Peyer's patch (tissue), 4 donors: ENCODE measurements around the gene ADORA3.

Source experiments
- POLR2A ChIP-seq, 2 donors: fragments of 450-650 bp; IDR thresholded peaks; one replicate each; pipeline ENCODE4 v1.5.1; 2017; ENCODE audit warnings: antibody characterized with exemption in 2 of 2, mild to moderate bottlenecking in 2 of 2, moderate library complexity in 2 of 2
- TF ChIP-seq, protein P1 (sequence below), 6 experiments: fragments of 450-650 bp in 4 of 6; fragments of 200-600 bp in 2 of 6; sonication (generic) in 1 of 6; IDR thresholded peaks; one replicate each; pipeline ENCODE4 v1.5.1; 2017 to 2019; ENCODE audit warnings: antibody characterized with exemption in 6 of 6, mild to moderate bottlenecking in 3 of 6, moderate library complexity in 1 of 6

DNA sequence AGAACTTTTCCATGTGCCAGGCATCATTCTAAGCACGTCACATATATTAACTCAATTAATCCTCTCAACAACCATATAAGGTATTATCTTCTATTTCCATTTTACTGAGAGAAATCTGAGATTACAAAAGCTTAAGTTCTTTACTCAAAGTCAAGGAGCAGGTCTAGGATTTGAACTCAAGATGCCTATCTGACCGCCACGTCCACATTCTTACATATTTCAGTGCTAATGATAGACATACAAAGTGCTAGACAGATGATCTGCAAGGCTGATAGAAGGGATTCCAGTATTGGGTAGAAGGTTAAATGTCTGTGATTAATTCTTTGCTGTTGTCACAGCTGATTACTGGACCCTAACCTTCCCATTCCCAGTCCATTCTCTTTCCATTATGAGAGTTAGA is 49.7 kb downstream of the ADORA3 start:
- no peak for TF ChIP-seq POLR2A (IDR thresholded peaks at IDR 0.05)
- TF ChIP-seq, protein P1, sequence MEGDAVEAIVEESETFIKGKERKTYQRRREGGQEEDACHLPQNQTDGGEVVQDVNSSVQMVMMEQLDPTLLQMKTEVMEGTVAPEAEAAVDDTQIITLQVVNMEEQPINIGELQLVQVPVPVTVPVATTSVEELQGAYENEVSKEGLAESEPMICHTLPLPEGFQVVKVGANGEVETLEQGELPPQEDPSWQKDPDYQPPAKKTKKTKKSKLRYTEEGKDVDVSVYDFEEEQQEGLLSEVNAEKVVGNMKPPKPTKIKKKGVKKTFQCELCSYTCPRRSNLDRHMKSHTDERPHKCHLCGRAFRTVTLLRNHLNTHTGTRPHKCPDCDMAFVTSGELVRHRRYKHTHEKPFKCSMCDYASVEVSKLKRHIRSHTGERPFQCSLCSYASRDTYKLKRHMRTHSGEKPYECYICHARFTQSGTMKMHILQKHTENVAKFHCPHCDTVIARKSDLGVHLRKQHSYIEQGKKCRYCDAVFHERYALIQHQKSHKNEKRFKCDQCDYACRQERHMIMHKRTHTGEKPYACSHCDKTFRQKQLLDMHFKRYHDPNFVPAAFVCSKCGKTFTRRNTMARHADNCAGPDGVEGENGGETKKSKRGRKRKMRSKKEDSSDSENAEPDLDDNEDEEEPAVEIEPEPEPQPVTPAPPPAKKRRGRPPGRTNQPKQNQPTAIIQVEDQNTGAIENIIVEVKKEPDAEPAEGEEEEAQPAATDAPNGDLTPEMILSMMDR (IDR thresholded peaks at IDR 0.05): no peak
